Esophagus squamous epithelium (tissue), 5 donors: ENCODE measurements around the gene LCTL. TPM values are rescaled to one million over a fixed set of nuclear protein-coding genes. Genes with fewer than 3 reads are reported as not detected.

Experiments used
- DNase-seq: peaks from one replicate; lab custom pipeline; 2025; lab: John Stamatoyannopoulos, UW
- H3K27ac ChIP-seq, 4 donors: fragments of 200-600 bp; sonication (generic); one replicate each; pipeline ENCODE4 v1.5.1; 2016 to 2019; ENCODE audit warnings: mild to moderate bottlenecking in 1 of 4
- H3K27me3 ChIP-seq, 4 donors: fragments of 200-600 bp; sonication (generic); 1 replicate in 3 of 4; 2 replicates in 1 of 4; pipeline versions ENCODE4 v1.5.1 to v1.6.0; 2017 to 2021; ENCODE audit warnings: antibody characterized with exemption in 1 of 4
- H3K36me3 ChIP-seq, 3 donors: fragments of 200-600 bp; sonication (generic); one replicate each; pipeline ENCODE4 v1.5.1; 2016 to 2019
- H3K4me1 ChIP-seq, 3 donors: fragments of 200-600 bp; sonication (generic); one replicate each; pipeline ENCODE4 v1.5.1; 2017 to 2019
- H3K4me3 ChIP-seq, 4 donors: fragments of 200-600 bp; sonication (generic); 1 replicate in 3 of 4; 2 replicates in 1 of 4; pipeline ENCODE4 v1.5.1; 2016 to 2019; ENCODE audit warnings: mild to moderate bottlenecking in 2 of 4, moderate library complexity in 1 of 4
- H3K9me3 ChIP-seq, 3 donors: fragments of 200-600 bp; sonication (generic); one replicate each; pipeline ENCODE4 v1.5.1; 2016 to 2019
- POLR2A ChIP-seq, 4 donors: fragments of 450-650 bp; IDR thresholded peaks; one replicate each; pipeline ENCODE4 v1.6.1; 2017; ENCODE audit warnings: antibody characterized with exemption in 4 of 4, mild to moderate bottlenecking in 4 of 4, moderate library complexity in 3 of 4
- WGBS, 2 donors: methylation state at CpG; one replicate each; pipeline ENCODE4 v1.1.5; 2018; 5-methylcytosine and 5-hydroxymethylcytosine counted together
- intact Hi-C: fragments of 100-400 bp; cut with DNase I; formaldehyde crosslinking; loops from one replicate; pipeline ENCODE4 v1.15.0; 2022
- total RNA-seq, 4 donors: library from RNA; depleted of rRNA; stranded (reverse); fragments of >200 nt; gene quantifications; one replicate each; pipeline ENCODE4 v1.1.0, GENCODE V29; 2016
- TF ChIP-seq, protein P1 (sequence below), 6 experiments: fragments of 450-650 bp in 4 of 6; fragments of 200-600 bp in 2 of 6; sonication (generic) in 2 of 6; IDR thresholded peaks; one replicate each; pipeline ENCODE4 v1.5.1; 2016 to 2019; ENCODE audit warnings: antibody characterized with exemption in 6 of 6, mild to moderate bottlenecking in 4 of 6, moderate library complexity in 4 of 6
- donor health status: DM: yes; HTN: yes; CAD: no.

The LCTL gene
- total RNA-seq, 4 donors from 2014 or later, result not detected

DNA sequence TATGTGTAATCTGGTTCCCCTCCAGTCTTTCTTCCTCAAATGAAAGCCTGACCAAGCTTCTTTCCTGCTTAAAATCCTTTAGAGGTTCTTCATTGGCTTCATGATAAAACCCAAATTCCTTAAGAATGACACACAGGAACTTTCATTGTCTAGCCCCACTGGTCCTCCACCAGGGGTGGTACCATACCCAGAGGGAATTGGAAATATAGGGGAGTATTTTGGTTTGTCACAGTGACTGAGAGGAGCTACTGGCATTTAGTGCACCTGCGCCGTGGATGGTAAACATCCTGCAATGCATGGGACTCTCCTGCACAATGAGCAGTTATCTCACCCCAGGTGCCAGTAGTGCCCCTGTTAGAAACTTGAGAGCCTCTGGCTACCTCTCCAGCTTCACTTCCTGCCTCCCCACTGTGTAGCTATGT, 49.9 kb downstream of the LCTL start:
- intact Hi-C loops, result no loop called here
- no peak for TF ChIP-seq POLR2A (IDR thresholded peaks at IDR 0.05)
- TF ChIP-seq, protein P1, sequence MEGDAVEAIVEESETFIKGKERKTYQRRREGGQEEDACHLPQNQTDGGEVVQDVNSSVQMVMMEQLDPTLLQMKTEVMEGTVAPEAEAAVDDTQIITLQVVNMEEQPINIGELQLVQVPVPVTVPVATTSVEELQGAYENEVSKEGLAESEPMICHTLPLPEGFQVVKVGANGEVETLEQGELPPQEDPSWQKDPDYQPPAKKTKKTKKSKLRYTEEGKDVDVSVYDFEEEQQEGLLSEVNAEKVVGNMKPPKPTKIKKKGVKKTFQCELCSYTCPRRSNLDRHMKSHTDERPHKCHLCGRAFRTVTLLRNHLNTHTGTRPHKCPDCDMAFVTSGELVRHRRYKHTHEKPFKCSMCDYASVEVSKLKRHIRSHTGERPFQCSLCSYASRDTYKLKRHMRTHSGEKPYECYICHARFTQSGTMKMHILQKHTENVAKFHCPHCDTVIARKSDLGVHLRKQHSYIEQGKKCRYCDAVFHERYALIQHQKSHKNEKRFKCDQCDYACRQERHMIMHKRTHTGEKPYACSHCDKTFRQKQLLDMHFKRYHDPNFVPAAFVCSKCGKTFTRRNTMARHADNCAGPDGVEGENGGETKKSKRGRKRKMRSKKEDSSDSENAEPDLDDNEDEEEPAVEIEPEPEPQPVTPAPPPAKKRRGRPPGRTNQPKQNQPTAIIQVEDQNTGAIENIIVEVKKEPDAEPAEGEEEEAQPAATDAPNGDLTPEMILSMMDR (IDR thresholded peaks at IDR 0.05), result no peak

DNA sequence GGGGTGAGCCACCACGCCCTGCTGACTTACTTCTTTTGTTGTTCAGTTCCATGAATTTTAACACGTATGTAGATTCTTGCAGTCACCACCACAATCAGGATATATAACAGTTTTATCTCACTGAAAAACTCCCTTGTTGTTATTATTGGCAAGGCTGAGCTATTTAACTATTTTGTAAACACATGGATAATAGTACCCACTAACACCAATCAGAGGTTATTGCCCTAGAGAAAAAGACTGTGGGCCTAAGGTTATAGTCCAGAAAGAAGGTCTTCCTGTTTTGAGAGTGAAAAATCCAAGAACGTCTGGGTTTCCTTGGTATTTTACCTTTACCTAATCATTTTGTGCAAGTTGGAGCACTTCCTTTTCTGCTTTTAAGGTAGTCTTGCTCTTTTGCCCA, 51.2 kb downstream of the LCTL start:
- TF ChIP-seq, protein P1 (IDR thresholded peaks at IDR 0.05), result no peak
- TF ChIP-seq POLR2A (IDR thresholded peaks at IDR 0.05), result no peak
- Histone ChIP-seq H3K27ac (no peak overlapping the region), H3K36me3 (peaks cover 0 to 46% (median 6%) of the 10 kb centered on the region in 3 donors), H3K4me3 (no peak overlapping the region), H3K27me3 (no peaks in the 10 kb centered on the region), H3K9me3 (no peaks in the 10 kb centered on the region), H3K4me1 (no peaks in the 10 kb centered on the region)
- 75 to 77% methylated on average over 3 of the region's 3 CpGs for WGBS, 2 donors
- DNase-seq, result no peak
- intact Hi-C loops, result no loop called here

More for the DNA sequence above, 49.9 kb downstream of the LCTL start:
- H3K27ac ChIP-seq, result no peak overlapping the region
- 80% methylated on average over 1 of the region's 2 CpGs; no CpG with 5 or more reads in 1 of the 2 donors for WGBS, 2 donors
- DNase-seq, result no peak
- H3K9me3 ChIP-seq, result no peaks in the 10 kb centered on the region
- H3K36me3 ChIP-seq, result peaks cover 3 to 59% (median 6%) of the 10 kb centered on the region in 3 donors
- H3K4me1 ChIP-seq, result no peaks in the 10 kb centered on the region
- no peaks in the 10 kb centered on the region for H3K27me3 ChIP-seq
- H3K4me3 ChIP-seq, result no peak overlapping the region

DNA sequence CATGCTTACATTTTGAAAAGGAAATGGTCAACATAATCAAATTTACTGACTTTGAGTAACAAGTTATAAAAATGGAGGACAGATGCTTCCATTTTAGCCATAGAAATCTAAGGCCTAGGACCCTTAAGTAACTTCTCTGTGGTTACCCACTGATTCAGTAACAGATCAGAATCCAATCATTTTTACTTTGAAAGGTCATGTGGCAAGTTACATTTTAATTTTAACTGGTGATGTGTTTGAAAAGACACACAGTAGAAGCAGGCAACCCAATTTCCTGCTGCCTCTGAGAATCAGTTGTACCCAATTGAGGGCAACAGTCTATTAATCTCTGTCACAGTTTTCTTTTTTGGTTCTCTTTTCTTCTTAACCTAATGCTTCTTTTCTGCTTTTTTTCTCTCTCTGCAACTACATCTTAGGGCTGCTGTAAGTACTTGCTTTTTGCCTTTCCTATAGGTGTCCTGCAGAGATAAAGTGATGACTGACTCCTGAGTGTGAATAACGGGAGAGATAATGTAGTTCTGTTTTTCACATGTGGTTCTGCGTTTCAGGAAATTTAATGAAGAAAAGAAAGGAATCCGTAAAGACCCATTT, 57.4 kb downstream of the LCTL start:
- no peak for DNase-seq
- H3K4me1 ChIP-seq, result peaks cover 0 to 23% (median 12%) of the 10 kb centered on the region in 3 donors
- no peaks in the 10 kb centered on the region for H3K9me3 ChIP-seq
- H3K27ac ChIP-seq, result no peak overlapping the region
- peaks cover 0 to 6% (median 0%) of the 10 kb centered on the region in 3 donors for H3K36me3 ChIP-seq
- no peak for TF ChIP-seq POLR2A (IDR thresholded peaks at IDR 0.05)
- TF ChIP-seq, protein P1 (IDR thresholded peaks at IDR 0.05), result no peak
- no peaks in the 10 kb centered on the region for H3K27me3 ChIP-seq
- H3K4me3 ChIP-seq, result no peak overlapping the region
- 87 to 95% methylated on average over 3 of the region's 3 CpGs for WGBS, 2 donors
- intact Hi-C loops, result no loop called here

DNA sequence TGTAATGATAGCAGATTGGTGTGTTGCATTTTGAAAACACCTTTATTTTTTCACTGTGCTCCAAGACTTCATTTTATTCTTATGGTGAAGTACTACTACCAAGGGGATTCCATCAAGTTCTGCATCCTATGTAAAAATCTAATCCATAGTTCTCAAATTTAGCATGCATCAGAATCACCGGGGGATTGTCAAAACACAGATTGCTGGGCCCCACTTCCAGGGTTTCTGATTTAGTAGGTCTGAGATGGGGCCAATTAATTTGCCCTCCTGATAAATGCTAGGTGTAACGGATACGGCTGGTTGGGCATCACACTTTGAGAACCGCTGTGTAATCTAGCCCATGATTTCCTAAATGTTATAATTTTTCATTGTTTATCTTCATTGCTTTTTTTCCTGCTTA, 60.0 kb downstream of the LCTL start:
- H3K27ac ChIP-seq, result peak overlapping the region; percentile 88 to 98 (median 95)
- H3K4me3 ChIP-seq, result peak overlapping the region; percentile 69 to 98 (median 80)
- intact Hi-C loops, result no loop called here
- 34 to 37% methylated on average over 4 of the region's 4 CpGs for WGBS, 2 donors
- H3K36me3 ChIP-seq, result peaks cover 5 to 31% (median 7%) of the 10 kb centered on the region in 3 donors
- H3K9me3 ChIP-seq, result no peaks in the 10 kb centered on the region
- TF ChIP-seq, protein P1 (IDR thresholded peaks at IDR 0.05), result no peak
- TF ChIP-seq POLR2A (IDR thresholded peaks at IDR 0.05), result no peak
- no peaks in the 10 kb centered on the region for H3K27me3 ChIP-seq
- DNase-seq, result no peak
- H3K4me1 ChIP-seq, result peaks cover 6 to 47% (median 27%) of the 10 kb centered on the region in 3 donors

DNA sequence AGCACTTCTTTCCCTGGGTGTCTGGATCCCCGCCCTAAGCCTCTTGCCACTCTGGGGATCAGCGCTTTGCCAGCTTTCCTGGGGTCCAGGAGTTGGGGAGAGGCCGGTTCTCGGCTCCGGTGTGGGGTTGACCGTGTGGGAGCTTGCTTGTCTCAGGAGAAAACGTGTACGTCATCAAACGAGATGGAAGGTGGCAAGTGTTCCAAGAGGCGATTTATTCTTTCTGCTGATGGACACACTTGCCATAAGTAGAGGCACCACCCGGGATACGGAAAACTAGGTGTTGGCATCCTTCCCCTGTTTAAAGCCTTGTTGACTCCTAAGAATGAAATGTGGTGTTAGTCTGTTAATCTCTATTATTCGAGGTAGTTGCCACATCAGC, 60.4 kb downstream of the LCTL start:
- H3K4me1 ChIP-seq, result peaks cover 6 to 47% (median 27%) of the 10 kb centered on the region in 3 donors
- H3K9me3 ChIP-seq, result no peaks in the 10 kb centered on the region
- peak overlapping the region; percentile 69 to 98 (median 80) for H3K4me3 ChIP-seq
- DNase-seq, result no peak
- WGBS, 2 donors, result 0% methylated on average over 11 of the region's 13 CpGs
- peaks cover 7 to 35% (median 11%) of the 10 kb centered on the region in 3 donors for H3K36me3 ChIP-seq
- intact Hi-C loops, result no loop called here
- no peaks in the 10 kb centered on the region for H3K27me3 ChIP-seq
- H3K27ac ChIP-seq, result peak overlapping the region; percentile 88 to 98 (median 95)
- TF ChIP-seq, protein P1 (IDR thresholded peaks at IDR 0.05), result no peak
- peak in 1 of 4 donors; percentile 40 for TF ChIP-seq POLR2A (IDR thresholded peaks at IDR 0.05)
